ENCODE data around the gene TARM1. TPM values are rescaled to one million over a fixed set of nuclear protein-coding genes. Genes with fewer than 3 reads are reported as not detected.

Gene TARM1
- total and polyA plus RNA-seq, 2 of the 8 experiments (the other 6 are each of a cell fraction or from before 2014, with no cell fraction given) = not detected

- Histone ChIP-seq H3K4ac (replicated peaks; ENCODE audit: insufficient read length, low read depth, low read length) (no peak overlapping the region), H3K79me1 (ENCODE audit: low read depth, low read length) (no peaks in the 10 kb centered on the region), H3K23me2 (ENCODE audit: low read depth, low read length) (peaks cover 2% of the 10 kb centered on the region; the same call in 1 of the 2 replicates), H2AFZ (ENCODE audit: low read length) (no peak overlapping the region), H2BK15ac (ENCODE audit: low read length) (no peak overlapping the region), H3K9ac (replicated peaks in 1 of 4; ENCODE audit: extremely low read depth in 1 of 4, low read depth in 3 of 4, low read length in 3 of 4) (no peak overlapping the region), H2AK5ac (ENCODE audit: low read depth, low read length) (no peak overlapping the region), H3K14ac (ENCODE audit: insufficient read length) (no peak overlapping the region), H3K56ac (replicated peaks; ENCODE audit: insufficient read length, low read depth, low read length) (no peak overlapping the region), H3K27ac (ENCODE audit: low read depth, low read length) (no peak overlapping the region), H4K5ac (ENCODE audit: insufficient read length, low read depth, low read length) (no peak overlapping the region), H3K18ac (ENCODE audit: extremely low read depth, low read length) (no peak overlapping the region), H4K8ac (ENCODE audit: extremely low read depth, insufficient read depth, low read length) (no peak overlapping the region), H2BK12ac (ENCODE audit: low read depth, low read length) (no peak overlapping the region), H2BK20ac (ENCODE audit: low read length) (no peak overlapping the region), H4K91ac (replicated peaks; ENCODE audit: insufficient read length, low read length) (no peak overlapping the region), H3K79me2 (ENCODE audit: control insufficient read depth in 1 of 2, insufficient read depth in 2 of 2, low read length in 2 of 2) (no peaks in the 10 kb centered on the region), H3K4me3 (ENCODE audit: extremely low read depth in 1 of 4, insufficient read depth in 2 of 4, low read depth in 3 of 4, low read length in 4 of 4) (no peak overlapping the region), H2BK5ac (ENCODE audit: low read depth, low read length) (no peak overlapping the region), H3K4me2 (ENCODE audit: insufficient read depth in 1 of 2, low read depth in 2 of 2, low read length in 2 of 2) (no peak overlapping the region), H4K20me1 (replicated peaks in 1 of 2; ENCODE audit: control insufficient read depth in 1 of 2, insufficient read depth in 2 of 2, low read length in 2 of 2) (no peaks in the 10 kb centered on the region), H3K23ac (ENCODE audit: insufficient read length) (no peak overlapping the region), H3K36me3 (ENCODE audit: control insufficient read depth in 2 of 4, insufficient read depth in 4 of 4, low read length in 3 of 4) (no peaks in the 10 kb centered on the region), H3K9me3 (ENCODE audit: insufficient read depth in 2 of 2, low read depth in 1 of 2, low read length in 1 of 2) (no peaks in the 10 kb centered on the region), H3K27me3 (replicated peaks in 1 of 4; ENCODE audit: control insufficient read depth in 3 of 4, extremely low read depth in 1 of 4, insufficient read depth in 3 of 4, low read length in 3 of 4) (no peaks in the 10 kb centered on the region), H3K4me1 (replicated peaks in 1 of 4; ENCODE audit: control insufficient read depth in 3 of 4, insufficient read depth in 4 of 4, low read length in 3 of 4) (peaks cover 0 to 1% (median 0%) of the 10 kb centered on the region in 4 experiments; a peak in 2 of 7 replicates), H2BK120ac (replicated peaks; ENCODE audit: low read depth, low read length) (no peak overlapping the region)
- CTCF ChIA-PET (ENCODE audit: partially characterized antibody) = interaction anchor here (1.0 to 1.5 kb wide), 2 partner anchors 16 to 24 kb away, joined by 3 to 5 read pairs; no protein-coding TSS in a partner anchor
- TF ChIP-seq KDM4A (IDR thresholded peaks at IDR 0.05; ENCODE audit: low read depth, low read length, severe bottlenecking) = no peak
- TF ChIP-seq RXRA (IDR thresholded peaks at IDR 0.05; ENCODE audit: insufficient read depth, low read depth, low read length) = no peak
- no peak for TF ChIP-seq POLR2A (IDR thresholded peaks at IDR 0.05; ENCODE audit: control extremely low read depth in 1 of 2, low read depth in 2 of 2, low read length in 2 of 2)
- TF ChIP-seq JUN (IDR thresholded peaks at IDR 0.05; ENCODE audit: low read depth, low read length) = no peak
- TF ChIP-seq SUZ12 (IDR thresholded peaks at IDR 0.05; ENCODE audit: low read length) = no peak
- no peak for TF ChIP-seq POLR2AphosphoS5 (IDR thresholded peaks at IDR 0.05; ENCODE audit: low read depth, low read length)
- TF ChIP-seq HDAC6 (IDR thresholded peaks at IDR 0.05; ENCODE audit: low read depth, low read length) = no peak
- TF ChIP-seq RFX5 (IDR thresholded peaks at IDR 0.05; ENCODE audit: borderline replicate concordance, low read depth, low read length) = no peak
- no peak for TF ChIP-seq SP4 (IDR thresholded peaks at IDR 0.05; ENCODE audit: low read length)
- TF ChIP-seq TEAD4 (IDR thresholded peaks at IDR 0.05; ENCODE audit: low read depth, low read length) = no peak
- TF ChIP-seq SRF (IDR thresholded peaks at IDR 0.05; ENCODE audit: low read depth, low read length) = no peak
- TF ChIP-seq SAP30 (IDR thresholded peaks at IDR 0.05; ENCODE audit: insufficient read depth, insufficient replicate concordance, low read length) = no peak
- TF ChIP-seq HDAC2 (IDR thresholded peaks at IDR 0.05; ENCODE audit: borderline replicate concordance in 1 of 2, low read depth in 2 of 2, low read length in 2 of 2) = no peak
- TF ChIP-seq YY1 (IDR thresholded peaks at IDR 0.05; ENCODE audit: low read depth, low read length) = no peak
- WGBS, 2 experiments (ENCODE audit: extremely low coverage in 1 of 2, insufficient coverage in 1 of 2, insufficient read length in 1 of 2, insufficient replicate concordance in 2 of 2, low coverage in 1 of 2, low lambda C conversion rate in 2 of 2, missing lambda C conversion rate in 1 of 2) = 94 to 100% methylated on average over 1 to 2 of the region's 2 CpGs
- FAIRE-seq (no peak), DNase-seq (ENCODE audit: low read depth in 1 of 2, low spot score in 2 of 2) (no peak)
- POLR2A ChIA-PET (ENCODE audit: partially characterized antibody) = interaction anchor here (1.2 kb wide), 1 partner anchor 10 kb away, joined by 3 read pairs; no protein-coding TSS in a partner anchor
Measured at GRCh38 chr19:54045771-54046170, 35.4 kb downstream of the TARM1 start.
